Retina (tissue), 1 donor: ENCODE measurements around the gene TRIM31.
"Not testable (repeated sequence)": the region's sequence is repeated elsewhere in the genome, so short reads cannot be mapped to it uniquely, and the experiment has no call there.

Source experiments
- DNase-seq: peaks from one replicate; pipeline ENCODE4 v3.0.0-alpha.2; 2016

TRIM31 gene

GRCh38 chr6:30147096-30147495 is 34.2 kb upstream of the TRIM31 start:
- no peak for DNase-seq

- no peak for DNase-seq
Measured at GRCh38 chr6:30145818-30146217, 32.9 kb upstream of the TRIM31 start.

- no peak for DNase-seq
Measured at GRCh38 chr6:30144811-30145210, 31.9 kb upstream of the TRIM31 start.

- DNase-seq: no peak
Measured at GRCh38 chr6:30143780-30144179, 30.9 kb upstream of the TRIM31 start.

GRCh38 chr6:30142665-30143064 is 29.8 kb upstream of the TRIM31 start:
- DNase-seq: no peak

- DNase-seq: not testable (repeated sequence)
Measured at GRCh38 chr6:30140240-30140639, 27.4 kb upstream of the TRIM31 start.

- no peak for DNase-seq
Measured at GRCh38 chr6:30136570-30137286, 23.8 kb upstream of the TRIM31 start.

GRCh38 chr6:30135757-30136156 is 22.9 kb upstream of the TRIM31 start, which contains the start of gene TRIM40:
TRIM40 (plus strand) TSS chr6:30136140; CDS start chr6:30137037, 897 bp downstream.
- no peak for DNase-seq

GRCh38 chr6:30135147-30135546 is 22.3 kb upstream of the TRIM31 start:
- DNase-seq: no peak

- DNase-seq: no peak
Measured at GRCh38 chr6:30131947-30132497, 19.1 kb upstream of the TRIM31 start.

GRCh38 chr6:30130887-30131862 is 18.3 kb upstream of the TRIM31 start:
- DNase-seq: peak; percentile 84

GRCh38 chr6:30130179-30130679 is 17.3 kb upstream of the TRIM31 start:
- DNase-seq: no peak

- no peak for DNase-seq
Measured at GRCh38 chr6:30129265-30130178, 16.6 kb upstream of the TRIM31 start.

- DNase-seq: peak; percentile 76
Measured at GRCh38 chr6:30127238-30128093, 14.6 kb upstream of the TRIM31 start.

- DNase-seq: no peak
Measured at GRCh38 chr6:30122515-30122914, 9.6 kb upstream of the TRIM31 start.

GRCh38 chr6:30121446-30122366 is 8.8 kb upstream of the TRIM31 start:
- no peak for DNase-seq

- DNase-seq: not testable (repeated sequence)
Measured at GRCh38 chr6:30118691-30119090, 5.8 kb upstream of the TRIM31 start.

- DNase-seq: no peak
Measured at GRCh38 chr6:30116724-30117123, 3.8 kb upstream of the TRIM31 start.

GRCh38 chr6:30113841-30114240 is 951 bp upstream of the TRIM31 start:
- no peak for DNase-seq

GRCh38 chr6:30112402-30112994 is 392 bp downstream of the TRIM31 start:
- DNase-seq: no peak
